OCI-LY7 (cell line): ENCODE data around the gene MTG1. TPM values are rescaled to one million over a fixed set of nuclear protein-coding genes. Genes with fewer than 3 reads are reported as not detected.
A peak's percentile ranks its signal among the peaks of the same experiment; 100 is the strongest.
"Not testable (repeated sequence)": the region's sequence is repeated elsewhere in the genome, so short reads cannot be mapped to it uniquely, and the experiment has no call there.

Source experiments
- BruUV-seq: library from RNA; stranded (reverse); fragments of 400-500 nt; replicated peaks from 2 replicates; lab custom pipeline; 2021; lab: Mats Ljungman, UMichigan
- CTCF ChIA-PET: fragments of 300-600 bp; sonication (Branson Sonifier 250); formaldehyde crosslinking; loops from one replicate; lab custom pipeline; 2022; ENCODE audit warnings: antibody characterized with exemption; ENCODE audit not compliant: unreplicated experiment; lab: Charles Lee
- POLR2A ChIA-PET: fragments of 300-600 bp; sonication (Branson Sonifier 250); formaldehyde crosslinking; loops from one replicate; lab custom pipeline; 2022; ENCODE audit warnings: antibody characterized with exemption; lab: Charles Lee
- DNase-seq: peaks from one replicate; pipeline ENCODE4 v3.0.0-alpha.2; 2015; ENCODE audit warnings: low spot score
- H2AFZ ChIP-seq: fragments of 200-600 bp; sonication (generic), shearing (Covaris generic); 2 replicates; pipeline ENCODE4 v1.6.1; 2014; ENCODE audit warnings: mild to moderate bottlenecking, antibody characterized with exemption, low read length, moderate library complexity
- H3K27ac ChIP-seq: fragments of 200-600 bp; sonication (generic); 2 replicates; pipeline ENCODE4 v1.5.1; 2014; ENCODE audit warnings: mixed run types, low read depth, mild to moderate bottlenecking, moderate library complexity, low read length, inconsistent platforms; ENCODE audit not compliant: poor library complexity, severe bottlenecking
- H3K36me3 ChIP-seq: fragments of 200-600 bp; sonication (generic); 2 replicates; pipeline ENCODE4 v1.6.1; 2014; ENCODE audit warnings: mild to moderate bottlenecking, antibody characterized with exemption, low read length, moderate library complexity, mixed read lengths; ENCODE audit not compliant: insufficient read depth
- H3K4me1 ChIP-seq: fragments of 200-600 bp; sonication (generic); 2 replicates; pipeline ENCODE4 v1.5.1; 2014; ENCODE audit warnings: mild to moderate bottlenecking, low read length; ENCODE audit not compliant: insufficient read depth, poor library complexity, severe bottlenecking
- H3K4me2 ChIP-seq: fragments of 200-600 bp; sonication (generic); 2 replicates; pipeline ENCODE4 v1.6.1; 2014; ENCODE audit warnings: mild to moderate bottlenecking, low read length
- H3K4me3 ChIP-seq: fragments of 200-600 bp; sonication (generic); 2 replicates; pipeline ENCODE4 v1.5.1; 2014; ENCODE audit warnings: mild to moderate bottlenecking, low read depth, low read length; ENCODE audit not compliant: poor library complexity, severe bottlenecking
- H3K79me2 ChIP-seq: fragments of 200-600 bp; sonication (generic); 2 replicates; pipeline ENCODE4 v1.6.1; 2016; ENCODE audit warnings: low read depth, mild to moderate bottlenecking, low read length, moderate library complexity, mixed read lengths; ENCODE audit not compliant: insufficient read depth
- H3K9me2 ChIP-seq: fragments of 200-600 bp; sonication (generic); 2 replicates; pipeline ENCODE4 v1.6.1; 2016; ENCODE audit warnings: mild to moderate bottlenecking, low read length, mixed read lengths; ENCODE audit not compliant: insufficient read depth
- H3K9me3 ChIP-seq: fragments of 200-600 bp; sonication (generic); 2 replicates; pipeline ENCODE4 v1.6.1; 2014; ENCODE audit warnings: mild to moderate bottlenecking, mixed run types, low read length, mixed read lengths
- H4K20me1 ChIP-seq: fragments of 200-600 bp; sonication (generic); 2 replicates; pipeline ENCODE4 v1.6.1; 2014; ENCODE audit warnings: mild to moderate bottlenecking, antibody characterized with exemption, low read length, moderate library complexity, mixed read lengths; ENCODE audit not compliant: insufficient read depth
- CTCF ChIP-seq: fragments of 200-600 bp; sonication (generic); conservative IDR thresholded peaks from 2 replicates; pipeline ENCODE4 v1.5.1; 2014; ENCODE audit warnings: mild to moderate bottlenecking, antibody characterized with exemption, low read length, moderate library complexity, mixed read lengths
- EZH2phosphoT487 ChIP-seq: fragments of 200-600 bp; sonication (generic); IDR thresholded peaks from 2 replicates; pipeline ENCODE4 v1.6.1; 2018; ENCODE audit warnings: low read depth, borderline replicate concordance, mild to moderate bottlenecking, mixed run types, antibody characterized with exemption, low read length, moderate library complexity, mixed read lengths
- intact Hi-C: fragments of 100-400 bp; cut with micrococcal nuclease; formaldehyde crosslinking; loops from one replicate; pipeline ENCODE4 v1.10.0; 2022; ENCODE audit not compliant: unreplicated experiment
- total RNA-seq, 2 experiments: library from RNA; depleted of rRNA in 1 of 2; stranded (reverse); fragments of >200 nt in 1 of 2; shearing (Covaris generic) in 1 of 2; gene quantifications; 2 replicates each; pipeline ENCODE4 v1.2.3, GENCODE V29; 2014 to 2022

Gene MTG1
- total RNA-seq, 2 experiments from 2014 or later = 85.6 to 101 TPM

GRCh38 chr10:133384071-133384470, 9.9 kb upstream of the MTG1 start:
- Histone ChIP-seq H3K27ac (no peak overlapping the region), H4K20me1 (no peaks in the 10 kb centered on the region), H3K4me2 (no peak overlapping the region), H3K79me2 (peaks cover 10% of the 10 kb centered on the region; the same call in 1 of the 2 replicates), H3K4me3 (no peak overlapping the region), H3K9me3 (no peaks in the 10 kb centered on the region), H3K9me2 (no peaks in the 10 kb centered on the region), H2AFZ (no peak overlapping the region), H3K4me1 (peaks cover 22% of the 10 kb centered on the region), H3K36me3 (no peaks in the 10 kb centered on the region)
- ChIA-PET POLR2A (no interaction called here), CTCF (no interaction called here)
- BruUV-seq = no TSS peak
- TF ChIP-seq CTCF (no peak), EZH2phosphoT487 (no peak)
- no peak for DNase-seq
- intact Hi-C loops = no loop called here

GRCh38 chr10:133385214-133385613, 8.7 kb upstream of the MTG1 start:
- Histone ChIP-seq H3K79me2 (peaks cover 10% of the 10 kb centered on the region; the same call in 1 of the 2 replicates), H3K9me3 (no peaks in the 10 kb centered on the region), H3K4me1 (peaks cover 25% of the 10 kb centered on the region), H3K4me3 (no peak overlapping the region), H3K4me2 (no peak overlapping the region), H2AFZ (no peak overlapping the region), H3K27ac (no peak overlapping the region), H3K36me3 (no peaks in the 10 kb centered on the region), H4K20me1 (no peaks in the 10 kb centered on the region), H3K9me2 (no peaks in the 10 kb centered on the region)
- BruUV-seq = no TSS peak
- CTCF ChIA-PET = no interaction called here
- no peak for TF ChIP-seq EZH2phosphoT487
- no peak for TF ChIP-seq CTCF
- no peak for DNase-seq
- POLR2A ChIA-PET = no interaction called here
- intact Hi-C loops = no loop called here

- H3K4me1 ChIP-seq = peaks cover 43% of the 10 kb centered on the region
- H4K20me1 ChIP-seq, H3K4me3 ChIP-seq, H2AFZ ChIP-seq, DNase-seq, BruUV-seq, intact Hi-C loops, H3K9me3 ChIP-seq, CTCF ChIA-PET, H3K9me2 ChIP-seq, H3K36me3 ChIP-seq: not testable (repeated sequence)
- POLR2A ChIA-PET = interaction anchor here (0.7 to 1.2 kb wide), 2 partner anchors 9 to 11 kb away, joined by 3 to 4 read pairs; no protein-coding TSS in a partner anchor
- H3K4me2 ChIP-seq = peak overlapping the region; percentile 88; the same call in 1 of the 2 replicates
- H3K27ac ChIP-seq = peak overlapping the region; percentile 99
- peaks cover 10% of the 10 kb centered on the region; the same call in 1 of the 2 replicates for H3K79me2 ChIP-seq
Observed at GRCh38 chr10:133386951-133387350, 7.0 kb upstream of the MTG1 start.
